ENCODE results near the gene C22orf31.
A peak's percentile ranks its signal among the peaks of the same experiment; 100 is the strongest.

C22orf31 gene

GRCh38 chr22:29032584-29032983 lies 29.0 kb downstream of the C22orf31 start:
- no peak overlapping the region for H3K4me3 ChIP-seq (ENCODE audit: low read depth, low read length)
- TF ChIP-seq CTCF (conservative IDR thresholded peaks at IDR 0.05; ENCODE audit: low read depth, low read length) = no peak
- DNase-seq (ENCODE audit: low read depth) = no peak

- peak; percentile 26 for TF ChIP-seq CTCF (conservative IDR thresholded peaks at IDR 0.05; ENCODE audit: low read depth, low read length)
- DNase-seq (ENCODE audit: low read depth) = peak; percentile 26
- no peak overlapping the region for H3K4me3 ChIP-seq (ENCODE audit: low read depth, low read length)
Measured at GRCh38 chr22:29032014-29032475, 29.6 kb downstream of the C22orf31 start.

GRCh38 chr22:29031227-29032011 lies 30.2 kb downstream of the C22orf31 start:
- H3K4me3 ChIP-seq (ENCODE audit: low read depth, low read length) = peak overlapping the region; percentile 55
- peak; percentile 40 for TF ChIP-seq CTCF (conservative IDR thresholded peaks at IDR 0.05; ENCODE audit: low read depth, low read length)
- DNase-seq (ENCODE audit: low read depth) = peak; percentile 97

- peak overlapping the region; percentile 55 for H3K4me3 ChIP-seq (ENCODE audit: low read depth, low read length)
- no peak for TF ChIP-seq CTCF (conservative IDR thresholded peaks at IDR 0.05; ENCODE audit: low read depth, low read length)
- DNase-seq (ENCODE audit: low read depth) = peak; percentile 88
Measured at GRCh38 chr22:29030618-29031226, 30.9 kb downstream of the C22orf31 start.

GRCh38 chr22:29030016-29030617 lies 31.5 kb downstream of the C22orf31 start:
- peak; percentile 57 for DNase-seq (ENCODE audit: low read depth)
- peak overlapping the region; percentile 55 for H3K4me3 ChIP-seq (ENCODE audit: low read depth, low read length)
- no peak for TF ChIP-seq CTCF (conservative IDR thresholded peaks at IDR 0.05; ENCODE audit: low read depth, low read length)

- TF ChIP-seq CTCF (conservative IDR thresholded peaks at IDR 0.05; ENCODE audit: low read depth, low read length) = no peak
- no peak overlapping the region for H3K4me3 ChIP-seq (ENCODE audit: low read depth, low read length)
- DNase-seq (ENCODE audit: low read depth) = no peak
Measured at GRCh38 chr22:29029202-29030000, 32.2 kb downstream of the C22orf31 start.
